NCI-H446 treated with DMSO at 0.1 percent for 48 hours (cell line): ENCODE data around the gene NR2F1-AS1.

ENCODE experiments used
- DNase-seq: peaks from one replicate; lab custom pipeline; 2025; lab: John Stamatoyannopoulos, UW

Gene NR2F1-AS1

DNA sequence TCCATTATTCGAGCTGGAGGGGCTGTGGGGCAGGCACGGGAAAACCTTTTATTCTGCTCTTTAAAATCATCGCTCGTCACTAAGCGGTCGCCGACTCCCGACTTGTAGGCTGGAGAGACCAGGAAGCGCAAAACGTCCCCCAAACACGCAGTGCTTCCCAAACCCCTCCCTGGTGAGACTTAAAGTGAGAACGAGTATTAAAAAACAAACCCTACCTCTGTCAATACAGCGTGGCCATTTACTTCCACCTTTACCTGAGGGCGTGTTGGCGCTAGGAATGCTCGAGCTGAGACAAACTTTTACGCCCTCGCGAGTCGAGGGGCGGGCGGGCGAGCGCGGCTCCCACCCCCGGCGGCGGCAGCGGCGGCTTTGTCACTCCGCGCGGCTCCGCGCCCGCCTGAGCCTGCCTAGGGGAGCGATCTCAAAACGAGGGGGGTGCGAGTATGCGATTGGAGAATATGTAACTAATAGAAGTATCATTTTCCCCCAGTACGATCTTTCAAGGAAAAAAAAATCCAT, at the start of gene NR2F1-AS1:
NR2F1-AS1 (minus strand) TSS at position 293 of the 519 bp plus-strand sequence.
- DNase-seq: no peak

- DNase-seq: no peak
These were observed 45.8 kb upstream of the NR2F1-AS1 start for GRCh38 chr5:93626801-93627200.

GRCh38 chr5:93623153-93623552, 42.1 kb upstream of the NR2F1-AS1 start:
- no peak for DNase-seq

GRCh38 chr5:93622240-93622885, 41.3 kb upstream of the NR2F1-AS1 start:
- DNase-seq: peak; percentile 23

DNA sequence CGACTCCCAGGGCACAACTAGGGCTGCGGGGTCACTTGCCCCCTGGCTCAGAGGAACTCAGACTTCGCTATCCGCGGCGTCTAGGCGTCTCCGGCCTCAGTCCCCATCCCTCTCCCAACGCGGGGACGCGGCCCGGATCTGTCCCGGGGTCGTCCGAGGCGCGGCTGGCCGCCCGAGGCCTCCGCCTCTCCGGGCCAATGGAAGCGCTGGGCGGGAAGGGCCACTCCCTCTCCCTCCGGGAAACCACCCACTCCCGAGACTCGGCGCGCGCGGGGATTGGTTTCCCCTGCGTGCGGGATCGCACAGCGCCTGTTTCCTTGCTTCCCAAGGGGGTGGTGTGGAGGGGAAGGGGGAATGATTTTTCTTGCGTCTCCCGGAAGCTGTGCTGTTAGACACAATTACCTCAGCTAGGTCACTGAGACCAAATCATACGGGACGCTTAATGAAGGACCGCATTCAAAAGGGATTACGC, 40.3 kb upstream of the NR2F1-AS1 start:
- DNase-seq: peak; percentile 84

DNA sequence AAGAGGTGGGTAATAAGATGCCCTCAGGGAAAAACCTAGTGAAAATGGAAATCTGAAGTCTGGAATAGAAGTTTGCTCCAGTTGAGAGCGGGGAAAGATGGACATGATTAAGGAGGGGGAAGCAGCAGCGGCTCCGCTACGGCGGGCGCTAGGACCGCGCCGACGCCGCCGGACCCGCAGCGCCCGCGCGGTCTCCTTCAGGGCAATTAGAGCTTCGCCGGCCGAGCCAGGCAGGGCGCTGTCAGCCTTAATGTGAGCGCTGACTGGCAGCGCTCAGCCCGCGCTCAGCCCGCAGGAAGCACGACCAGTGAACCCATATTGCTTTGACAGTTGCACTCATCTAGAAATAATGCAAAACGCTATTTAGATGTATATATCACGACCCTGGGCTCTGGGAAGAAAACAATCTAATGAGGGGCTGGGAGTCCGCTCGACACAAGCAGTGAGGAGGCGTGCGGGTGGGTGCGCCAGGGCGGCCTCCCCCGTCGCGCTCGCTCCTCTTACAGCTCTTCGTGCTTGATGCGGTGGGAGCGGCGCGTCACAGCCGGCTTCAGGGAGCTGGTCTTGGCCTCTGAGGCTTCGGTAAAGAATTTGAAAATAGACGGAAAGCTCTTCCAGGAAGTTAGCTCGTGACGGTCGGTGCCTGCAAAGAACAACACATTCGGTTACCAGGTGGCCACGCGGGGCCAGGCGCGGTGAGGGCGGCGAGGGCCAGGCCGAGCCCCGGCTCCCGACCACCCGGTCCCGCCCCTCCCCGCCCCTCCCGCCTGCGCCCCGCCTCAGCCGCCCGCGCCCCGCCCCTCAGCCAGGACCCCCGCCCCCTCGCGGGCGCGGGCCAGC, 39.7 kb upstream of the NR2F1-AS1 start:
- peak; percentile 69 for DNase-seq

DNA sequence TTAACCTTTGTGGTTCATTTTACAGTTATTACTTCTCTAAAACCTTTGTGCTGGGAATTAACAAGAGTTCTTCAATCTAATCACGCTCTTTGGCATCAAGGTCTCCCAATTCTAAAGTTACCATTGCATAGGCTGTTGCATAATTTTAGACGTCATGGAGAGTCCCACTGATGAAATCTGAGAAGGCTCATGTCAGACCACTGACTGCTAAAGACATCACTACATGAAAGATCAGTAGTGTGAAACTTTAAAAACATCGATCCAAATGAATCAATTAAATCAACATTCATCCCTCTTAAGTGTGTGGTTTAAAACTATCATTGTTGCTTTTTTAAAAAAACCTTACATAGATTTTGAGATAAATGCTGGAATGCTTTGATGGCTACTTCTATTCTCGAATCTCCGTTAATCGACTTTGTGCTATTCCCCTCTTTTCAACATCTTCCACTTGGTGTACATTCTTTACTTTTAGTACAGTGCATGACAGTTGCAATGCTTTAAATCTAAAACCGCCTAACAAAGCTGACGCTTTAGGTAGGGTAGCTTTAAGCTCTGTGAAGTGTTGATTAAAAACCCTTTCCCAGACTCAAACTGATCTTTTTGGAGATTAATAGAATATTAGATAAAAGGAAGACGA, 35.6 kb upstream of the NR2F1-AS1 start:
- no peak for DNase-seq

DNA sequence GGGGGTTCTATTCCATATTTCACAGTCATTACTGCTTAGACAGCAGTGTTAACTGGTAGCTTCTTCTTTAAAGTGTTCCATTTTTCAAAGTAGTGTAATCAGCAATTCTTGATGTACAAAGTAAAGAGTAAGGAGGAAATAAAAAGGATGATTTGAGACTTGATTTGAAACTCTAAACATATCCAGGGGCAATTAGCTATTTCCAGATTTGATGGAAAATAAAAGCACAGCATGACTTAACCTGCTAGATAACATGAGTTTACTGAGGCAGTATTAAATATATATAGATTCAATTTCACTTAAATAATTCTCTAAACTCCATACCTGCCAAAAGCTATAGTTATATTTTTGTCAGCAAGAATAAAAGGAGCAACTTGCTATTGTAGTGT, 31.8 kb upstream of the NR2F1-AS1 start:
- no peak for DNase-seq

GRCh38 chr5:93611976-93612854, 31.2 kb upstream of the NR2F1-AS1 start:
- DNase-seq: no peak

DNA sequence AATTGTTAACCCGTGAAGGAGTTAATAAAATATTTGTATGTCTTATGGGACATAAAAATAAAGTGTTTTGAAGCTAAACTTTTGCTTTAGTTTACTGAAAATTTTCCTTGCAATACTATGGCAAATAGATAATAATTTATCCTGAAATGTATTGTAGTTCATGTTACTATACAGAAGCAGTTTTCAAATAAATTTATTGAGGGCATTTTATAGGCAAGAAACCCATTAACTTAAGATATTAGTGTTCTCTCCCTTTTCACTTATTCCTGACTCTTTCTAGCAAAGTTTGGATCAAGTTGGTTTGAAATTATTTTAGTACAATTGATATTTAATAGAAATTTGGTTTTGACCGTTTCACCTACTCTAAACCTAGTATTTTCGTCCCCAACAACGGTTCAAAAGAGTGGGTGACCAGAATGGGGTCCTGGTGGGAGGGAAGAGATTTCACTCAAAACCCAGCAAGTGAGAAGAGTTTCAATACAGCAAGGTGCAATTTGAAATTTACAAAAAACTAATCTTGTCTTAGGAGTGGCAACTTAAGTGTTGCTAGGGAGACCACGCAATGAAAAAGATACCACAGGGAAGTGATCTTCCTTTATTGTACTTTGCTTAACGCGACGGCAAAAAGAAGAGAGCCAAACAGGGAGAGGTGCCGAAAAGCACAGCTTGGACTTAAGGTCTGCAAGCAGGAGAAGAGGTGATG, 30.4 kb upstream of the NR2F1-AS1 start:
- DNase-seq: no peak

- DNase-seq: no peak
These were observed 29.7 kb upstream of the NR2F1-AS1 start for GRCh38 chr5:93610581-93611272.

DNA sequence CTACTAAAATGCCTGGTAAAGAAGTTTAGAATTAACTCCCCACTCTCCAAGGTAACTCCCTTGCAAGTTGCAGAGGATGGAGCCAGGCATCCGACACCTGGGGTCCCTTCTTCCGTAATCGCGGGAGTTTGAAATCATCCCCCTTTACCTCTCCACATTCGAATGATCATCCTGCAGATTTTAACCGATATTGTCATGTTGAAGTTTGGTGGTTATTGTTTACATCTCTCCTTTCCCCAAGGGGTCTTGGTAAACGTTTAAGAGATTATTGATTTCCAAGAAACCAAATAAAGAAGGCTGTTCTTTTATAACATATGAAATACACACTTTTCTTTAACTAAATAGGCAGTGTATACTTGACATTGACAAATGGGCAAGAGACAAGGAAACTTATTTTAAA, 28.7 kb upstream of the NR2F1-AS1 start:
- no peak for DNase-seq

DNA sequence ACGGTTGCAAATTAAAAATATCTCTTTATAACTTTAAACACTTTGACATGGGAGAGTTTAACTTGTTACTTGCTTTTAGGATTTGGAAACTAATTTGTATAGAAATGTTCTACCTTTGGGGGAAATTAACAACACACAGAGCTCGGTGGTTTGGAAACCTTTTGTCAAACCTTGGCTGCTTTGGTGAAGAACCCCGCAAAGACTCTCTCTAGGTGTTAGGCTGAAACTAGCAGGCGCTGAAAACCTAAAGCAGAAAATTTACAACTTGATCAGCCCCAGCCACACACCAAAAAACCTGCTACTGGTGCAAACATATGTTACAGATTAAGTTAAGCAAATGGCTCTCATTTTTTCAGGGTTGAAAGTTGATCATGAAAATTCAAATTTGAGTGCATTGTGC, 27.8 kb upstream of the NR2F1-AS1 start:
- no peak for DNase-seq

DNA sequence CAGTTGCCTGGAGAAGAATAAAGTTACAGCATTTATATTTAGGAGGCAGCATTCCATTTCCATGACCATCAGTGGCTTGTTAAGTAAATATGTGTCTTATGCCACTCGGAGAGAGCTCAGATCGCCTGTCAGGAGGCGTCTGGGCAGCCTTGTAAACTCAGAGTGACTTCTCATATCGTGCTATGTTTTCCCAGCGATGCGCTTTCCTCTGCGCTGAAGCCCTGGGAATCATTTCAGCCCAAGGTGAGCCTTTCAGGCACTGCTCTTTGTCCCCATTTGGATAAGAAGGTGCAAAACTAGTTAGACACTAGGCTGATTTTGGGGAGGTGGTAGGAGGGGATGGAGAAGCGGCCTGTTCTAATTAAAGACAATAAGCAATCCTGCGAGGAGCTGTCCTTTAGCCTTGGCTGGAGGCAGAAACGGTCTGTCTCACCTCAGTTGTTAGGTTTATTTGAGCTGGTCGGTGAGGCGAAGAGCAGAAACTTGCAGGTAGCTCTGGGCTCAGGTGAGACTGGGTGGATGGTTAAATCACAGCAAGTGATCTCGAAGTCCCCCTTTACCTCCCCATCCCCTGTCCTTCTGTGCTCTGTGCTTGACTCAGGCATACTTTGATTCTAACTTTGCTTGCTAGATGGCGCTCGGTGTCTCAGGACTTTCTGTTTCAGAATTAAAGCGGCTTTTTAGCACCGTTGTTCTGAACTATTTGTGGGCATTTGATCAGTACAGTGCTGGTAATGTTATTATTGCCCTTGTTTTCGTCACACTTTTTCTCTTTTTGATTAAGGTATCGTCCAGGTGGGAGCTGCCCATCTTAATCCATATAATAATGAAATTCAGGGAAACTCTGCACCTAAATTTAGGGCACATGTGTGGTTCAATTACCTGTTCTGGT, 26.6 kb upstream of the NR2F1-AS1 start:
- DNase-seq: peak; percentile 31

DNA sequence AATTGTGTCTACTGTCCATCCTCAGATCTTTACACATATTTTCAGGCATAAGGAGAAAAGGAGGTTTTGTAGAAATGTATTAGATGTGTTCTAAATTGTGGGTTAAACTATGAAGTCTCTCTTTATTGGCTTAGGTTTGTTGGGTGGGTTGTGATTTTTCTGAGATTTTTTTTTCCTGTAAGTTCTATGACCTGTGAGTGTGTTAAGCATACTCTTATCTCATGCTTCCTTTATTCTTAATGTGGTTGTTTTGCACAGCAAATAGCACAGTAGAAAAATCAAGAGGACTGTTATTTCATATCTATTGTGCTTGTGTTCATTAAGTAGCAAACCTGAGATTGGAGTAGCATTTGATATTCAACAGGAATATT, 25.3 kb upstream of the NR2F1-AS1 start:
- no peak for DNase-seq

GRCh38 chr5:93604644-93605515, 23.9 kb upstream of the NR2F1-AS1 start:
- DNase-seq: no peak

DNA sequence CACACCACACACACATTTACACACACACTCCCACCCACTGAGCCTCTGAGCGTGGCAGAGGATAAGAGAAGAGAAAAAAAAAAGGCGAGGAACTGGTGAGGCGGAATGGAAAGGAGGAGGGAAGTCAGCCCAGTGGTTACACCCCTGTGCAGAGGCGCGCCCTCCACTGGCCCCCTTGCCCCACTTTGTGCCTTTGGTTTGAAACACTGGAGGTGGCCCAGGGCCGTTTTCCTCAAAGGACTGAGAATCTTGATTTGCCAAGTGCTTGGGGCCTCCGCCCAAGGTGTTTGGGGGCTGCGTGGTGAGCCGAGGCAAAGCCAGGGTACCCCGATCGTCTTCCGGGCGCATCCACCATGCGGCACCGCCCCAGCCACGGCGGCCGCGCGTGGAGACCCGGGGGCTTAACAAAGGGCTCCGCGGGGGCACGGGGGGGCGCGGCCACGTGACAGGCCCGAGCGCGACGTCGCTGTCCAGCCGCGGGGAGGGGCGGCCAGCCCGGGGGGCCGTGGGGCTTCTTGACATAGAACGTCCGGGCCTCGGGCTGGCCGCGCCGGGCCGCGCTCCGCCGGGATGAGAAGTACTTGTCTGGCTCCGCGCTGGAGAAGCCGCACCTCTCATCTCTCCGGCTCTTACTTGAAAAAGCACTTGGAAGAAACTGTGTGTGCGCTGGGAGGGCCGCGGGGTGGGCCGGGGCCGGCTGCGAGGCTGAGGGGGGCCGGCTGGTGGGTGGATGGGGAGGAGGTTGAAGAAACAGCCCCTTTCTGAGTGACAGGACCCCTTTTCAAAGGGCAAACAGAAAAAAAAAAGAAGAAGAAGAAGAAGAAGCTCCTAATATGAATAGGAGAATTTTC, 23.0 kb upstream of the NR2F1-AS1 start:
- DNase-seq: no peak
